ENCODE measurements around the gene PPFIA3.

The PPFIA3 gene

DNA sequence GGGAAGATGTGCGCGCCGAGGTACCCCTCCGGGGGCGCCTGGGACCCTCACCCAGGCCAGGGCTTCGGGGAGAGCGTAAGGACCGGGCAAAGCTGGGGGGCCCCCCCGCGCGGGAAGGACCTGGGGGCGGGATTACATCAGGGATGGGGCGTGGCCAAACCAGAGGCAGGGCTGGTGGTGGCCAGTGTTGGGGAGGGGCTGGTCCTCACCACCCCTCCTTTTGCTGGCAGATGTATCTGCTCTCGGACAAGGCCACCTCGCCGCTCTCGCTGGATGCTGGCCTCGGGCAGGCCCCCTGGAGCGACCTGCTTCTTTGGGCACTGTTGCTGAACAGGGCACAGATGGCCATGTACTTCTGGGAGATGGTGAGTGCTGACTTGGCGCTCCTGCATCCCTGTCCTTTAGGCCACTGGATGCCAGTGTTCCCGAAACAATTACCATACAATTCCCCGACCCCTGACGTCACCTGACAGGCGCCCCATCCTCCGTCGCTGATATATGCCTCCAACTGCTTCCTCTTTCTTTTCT lies 63.6 kb downstream of the PPFIA3 start:
- DNase-seq: no peak

DNA sequence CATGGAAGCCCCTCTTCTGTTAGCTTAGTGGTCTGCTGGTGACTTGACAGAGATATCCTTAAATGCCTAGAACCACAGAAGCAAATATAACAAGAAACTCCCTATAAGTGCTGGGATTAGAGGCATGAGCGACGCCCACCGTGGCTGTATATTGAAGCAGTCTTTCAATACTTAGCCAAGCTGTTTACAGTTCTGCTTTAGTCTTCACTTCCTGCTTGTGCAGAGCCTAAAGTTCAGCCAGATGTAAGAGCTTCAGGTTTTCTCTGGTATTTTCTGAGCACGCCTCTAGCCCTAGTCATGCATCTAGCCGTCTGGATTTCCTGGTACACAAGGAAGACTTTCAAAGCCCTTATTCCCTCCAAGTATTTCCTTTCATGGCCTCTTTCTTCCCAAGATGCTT lies 66.8 kb downstream of the PPFIA3 start:
- no peak for DNase-seq

DNA sequence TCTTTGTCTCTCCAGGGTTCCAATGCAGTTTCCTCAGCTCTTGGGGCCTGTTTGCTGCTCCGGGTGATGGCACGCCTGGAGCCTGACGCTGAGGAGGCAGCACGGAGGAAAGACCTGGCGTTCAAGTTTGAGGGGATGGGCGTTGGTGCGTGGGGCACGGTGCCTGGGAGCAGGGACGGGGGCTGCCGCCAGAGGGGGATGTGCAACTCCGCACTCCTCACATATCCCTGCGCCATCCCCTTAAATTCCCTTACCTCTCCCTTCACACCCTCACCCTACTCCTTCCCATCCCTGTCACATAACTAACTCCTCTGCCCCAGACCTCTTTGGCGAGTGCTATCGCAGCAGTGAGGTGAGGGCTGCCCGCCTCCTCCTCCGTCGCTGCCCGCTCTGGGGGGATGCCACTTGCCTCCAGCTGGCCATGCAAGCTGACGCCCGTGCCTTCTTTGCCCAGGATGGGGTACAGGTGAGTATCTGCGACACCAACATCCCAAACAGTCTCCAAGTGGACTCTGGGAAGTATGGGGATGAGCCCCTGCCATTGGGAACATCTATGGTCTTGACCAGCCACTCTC lies 69.4 kb downstream of the PPFIA3 start:
- no peak for DNase-seq

DNA sequence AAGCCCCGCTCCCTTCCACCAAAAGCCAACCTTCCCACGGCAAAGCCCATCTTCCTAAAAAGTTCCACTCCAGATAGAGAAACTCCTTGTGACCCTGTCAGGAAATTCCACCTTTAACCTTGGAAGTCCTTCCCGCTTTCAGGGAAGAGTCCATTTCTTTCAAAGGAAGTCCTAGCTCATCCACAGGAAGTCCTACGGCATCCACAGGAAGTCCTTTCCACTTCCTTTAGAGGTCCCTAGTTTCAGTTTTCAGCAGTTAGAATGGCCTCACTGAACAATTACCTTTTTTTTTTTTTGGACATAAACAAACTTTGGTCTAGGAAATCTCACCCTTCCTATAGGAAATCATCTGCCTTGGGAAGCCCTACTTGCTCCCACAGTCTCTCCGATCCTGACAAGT lies 69.9 kb downstream of the PPFIA3 start:
- DNase-seq: no peak

DNA sequence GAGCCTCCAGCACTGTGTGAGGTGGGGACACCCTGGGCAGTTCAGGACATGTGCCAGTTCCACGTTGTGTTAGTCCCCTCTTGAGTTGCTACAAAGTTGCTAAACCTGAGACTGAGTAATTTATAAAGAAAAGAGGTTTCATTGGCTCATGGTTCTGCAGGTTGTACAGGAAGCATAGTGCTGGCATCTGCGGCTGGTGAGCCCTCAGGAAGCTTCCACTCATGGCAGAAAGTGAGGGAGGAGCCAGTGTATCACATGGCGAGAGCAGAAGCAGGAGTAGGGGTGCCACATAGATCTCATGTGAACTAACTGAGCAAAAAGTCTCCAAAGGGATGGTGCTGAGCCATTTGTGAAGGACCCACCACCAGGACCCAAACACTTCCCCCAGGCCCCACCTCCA lies 71.4 kb downstream of the PPFIA3 start:
- no peak for DNase-seq

DNA sequence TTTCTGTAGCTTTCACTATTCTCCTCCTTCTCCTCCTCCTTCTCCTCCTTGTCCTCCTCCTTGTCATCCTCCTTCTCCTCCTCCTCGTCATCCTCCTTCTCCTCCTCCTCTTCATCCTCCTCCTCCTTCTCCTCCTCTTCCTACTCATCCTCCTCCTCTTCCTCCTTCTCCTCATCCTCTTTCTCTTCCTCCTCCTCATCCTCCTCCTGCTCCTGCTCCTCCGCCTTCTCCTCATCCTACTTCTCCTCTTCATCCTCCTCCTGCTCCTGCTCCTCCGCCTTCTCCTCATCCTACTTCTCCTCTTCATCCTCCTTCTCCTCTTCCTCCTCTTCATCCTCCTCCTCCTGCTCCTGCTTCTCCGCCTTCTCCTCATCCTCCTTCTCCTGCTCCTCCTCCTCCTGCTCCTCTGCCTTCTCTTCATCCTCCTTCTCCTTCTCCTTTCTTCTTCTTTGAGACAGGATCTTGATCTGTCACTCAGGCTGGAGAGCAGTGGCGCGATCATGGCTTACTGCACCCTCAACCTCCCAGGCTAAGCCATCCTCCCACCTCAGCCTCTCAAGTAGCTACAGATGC lies 74.6 kb downstream of the PPFIA3 start:
- DNase-seq: no peak

DNA sequence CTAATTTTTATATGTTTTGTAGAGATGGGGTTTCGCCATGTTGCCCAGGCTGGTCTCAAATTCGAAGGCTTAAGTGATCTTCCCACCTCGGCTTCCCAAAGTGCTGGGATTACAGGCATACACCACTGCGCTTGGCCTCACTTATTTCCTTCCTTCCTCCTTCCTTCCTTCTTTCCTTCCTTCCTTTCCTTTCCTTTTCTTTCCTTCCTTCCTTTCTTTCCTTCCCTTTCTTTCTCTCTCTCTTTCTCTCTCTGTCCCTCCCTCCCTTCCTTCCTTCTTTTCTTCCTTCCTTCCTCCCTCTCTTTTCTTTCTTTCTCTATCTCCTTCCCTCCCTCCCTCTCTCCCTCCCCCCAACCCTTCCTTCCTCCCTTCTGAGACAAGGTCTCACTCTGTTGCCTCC lies 75.1 kb downstream of the PPFIA3 start:
- DNase-seq: no peak

DNA sequence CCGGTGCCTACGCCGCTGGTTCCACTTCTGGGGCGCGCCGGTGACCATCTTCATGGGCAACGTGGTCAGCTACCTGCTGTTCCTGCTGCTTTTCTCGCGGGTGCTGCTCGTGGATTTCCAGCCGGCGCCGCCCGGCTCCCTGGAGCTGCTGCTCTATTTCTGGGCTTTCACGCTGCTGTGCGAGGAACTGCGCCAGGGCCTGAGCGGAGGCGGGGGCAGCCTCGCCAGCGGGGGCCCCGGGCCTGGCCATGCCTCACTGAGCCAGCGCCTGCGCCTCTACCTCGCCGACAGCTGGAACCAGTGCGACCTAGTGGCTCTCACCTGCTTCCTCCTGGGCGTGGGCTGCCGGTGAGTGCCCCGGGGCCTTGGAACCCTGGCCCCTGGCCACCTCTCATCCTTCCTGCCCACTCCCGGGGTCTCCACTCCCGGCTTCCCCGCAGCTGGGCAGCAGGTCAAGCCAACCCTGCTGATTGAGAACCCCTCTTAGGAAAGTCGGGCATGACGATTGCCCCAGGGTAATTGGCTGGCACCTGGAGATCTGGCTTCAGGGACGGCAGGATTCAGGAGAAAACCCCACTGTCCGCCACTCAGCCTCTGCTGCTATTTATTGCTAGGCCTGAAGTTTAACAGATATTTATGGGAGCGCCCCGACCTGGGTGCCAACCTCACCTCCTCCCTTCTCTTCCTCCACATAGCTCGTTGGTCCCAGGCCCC lies 77.3 kb downstream of the PPFIA3 start:
- DNase-seq: no peak

DNA sequence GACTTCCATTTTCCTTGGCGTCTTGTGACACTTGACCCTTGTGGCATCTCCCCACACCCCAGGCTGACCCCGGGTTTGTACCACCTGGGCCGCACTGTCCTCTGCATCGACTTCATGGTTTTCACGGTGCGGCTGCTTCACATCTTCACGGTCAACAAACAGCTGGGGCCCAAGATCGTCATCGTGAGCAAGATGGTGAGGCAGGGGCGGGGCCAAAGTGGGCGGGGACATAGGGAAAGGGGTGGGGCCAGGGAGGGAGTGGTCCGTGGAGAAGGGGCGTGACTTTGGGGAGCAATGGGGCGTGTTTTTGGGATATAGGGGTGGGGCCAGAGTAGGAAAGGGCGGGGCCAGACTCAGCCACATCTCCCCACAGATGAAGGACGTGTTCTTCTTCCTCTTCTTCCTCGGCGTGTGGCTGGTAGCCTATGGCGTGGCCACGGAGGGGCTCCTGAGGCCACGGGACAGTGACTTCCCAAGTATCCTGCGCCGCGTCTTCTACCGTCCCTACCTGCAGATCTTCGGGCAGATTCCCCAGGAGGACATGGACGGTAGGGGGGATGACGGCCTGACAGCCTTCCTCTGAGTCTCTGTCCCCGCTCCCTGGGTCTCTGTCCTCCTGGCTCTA lies 81.0 kb downstream of the PPFIA3 start:
- no peak for DNase-seq
